OCI-LY7 (cell line): Measurements from ENCODE around the gene MKNK2. TPM values are rescaled to one million over a fixed set of nuclear protein-coding genes. Genes with fewer than 3 reads are reported as not detected.

Source experiments
- BruUV-seq: library from RNA; stranded (reverse); fragments of 400-500 nt; replicated peaks from 2 replicates; lab custom pipeline; 2021; lab: Mats Ljungman, UMichigan
- CTCF ChIA-PET: fragments of 300-600 bp; sonication (Branson Sonifier 250); formaldehyde crosslinking; loops from one replicate; lab custom pipeline; 2022; ENCODE audit warnings: antibody characterized with exemption; ENCODE audit not compliant: unreplicated experiment; lab: Charles Lee
- POLR2A ChIA-PET: fragments of 300-600 bp; sonication (Branson Sonifier 250); formaldehyde crosslinking; loops from one replicate; lab custom pipeline; 2022; ENCODE audit warnings: antibody characterized with exemption; lab: Charles Lee
- DNase-seq: peaks from one replicate; pipeline ENCODE4 v3.0.0-alpha.2; 2015; ENCODE audit warnings: low spot score
- H2AFZ ChIP-seq: fragments of 200-600 bp; sonication (generic), shearing (Covaris generic); 2 replicates; pipeline ENCODE4 v1.6.1; 2014; ENCODE audit warnings: mild to moderate bottlenecking, antibody characterized with exemption, low read length, moderate library complexity
- H3K27ac ChIP-seq: fragments of 200-600 bp; sonication (generic); 2 replicates; pipeline ENCODE4 v1.5.1; 2014; ENCODE audit warnings: mixed run types, low read depth, mild to moderate bottlenecking, moderate library complexity, low read length, inconsistent platforms; ENCODE audit not compliant: poor library complexity, severe bottlenecking
- H3K36me3 ChIP-seq: fragments of 200-600 bp; sonication (generic); 2 replicates; pipeline ENCODE4 v1.6.1; 2014; ENCODE audit warnings: mild to moderate bottlenecking, antibody characterized with exemption, low read length, moderate library complexity, mixed read lengths; ENCODE audit not compliant: insufficient read depth
- H3K4me1 ChIP-seq: fragments of 200-600 bp; sonication (generic); 2 replicates; pipeline ENCODE4 v1.5.1; 2014; ENCODE audit warnings: mild to moderate bottlenecking, low read length; ENCODE audit not compliant: insufficient read depth, poor library complexity, severe bottlenecking
- H3K4me2 ChIP-seq: fragments of 200-600 bp; sonication (generic); 2 replicates; pipeline ENCODE4 v1.6.1; 2014; ENCODE audit warnings: mild to moderate bottlenecking, low read length
- H3K4me3 ChIP-seq: fragments of 200-600 bp; sonication (generic); 2 replicates; pipeline ENCODE4 v1.5.1; 2014; ENCODE audit warnings: mild to moderate bottlenecking, low read depth, low read length; ENCODE audit not compliant: poor library complexity, severe bottlenecking
- H3K79me2 ChIP-seq: fragments of 200-600 bp; sonication (generic); 2 replicates; pipeline ENCODE4 v1.6.1; 2016; ENCODE audit warnings: low read depth, mild to moderate bottlenecking, low read length, moderate library complexity, mixed read lengths; ENCODE audit not compliant: insufficient read depth
- H3K9me2 ChIP-seq: fragments of 200-600 bp; sonication (generic); 2 replicates; pipeline ENCODE4 v1.6.1; 2016; ENCODE audit warnings: mild to moderate bottlenecking, low read length, mixed read lengths; ENCODE audit not compliant: insufficient read depth
- H3K9me3 ChIP-seq: fragments of 200-600 bp; sonication (generic); 2 replicates; pipeline ENCODE4 v1.6.1; 2014; ENCODE audit warnings: mild to moderate bottlenecking, mixed run types, low read length, mixed read lengths
- H4K20me1 ChIP-seq: fragments of 200-600 bp; sonication (generic); 2 replicates; pipeline ENCODE4 v1.6.1; 2014; ENCODE audit warnings: mild to moderate bottlenecking, antibody characterized with exemption, low read length, moderate library complexity, mixed read lengths; ENCODE audit not compliant: insufficient read depth
- CTCF ChIP-seq: fragments of 200-600 bp; sonication (generic); conservative IDR thresholded peaks from 2 replicates; pipeline ENCODE4 v1.5.1; 2014; ENCODE audit warnings: mild to moderate bottlenecking, antibody characterized with exemption, low read length, moderate library complexity, mixed read lengths
- EZH2phosphoT487 ChIP-seq: fragments of 200-600 bp; sonication (generic); IDR thresholded peaks from 2 replicates; pipeline ENCODE4 v1.6.1; 2018; ENCODE audit warnings: low read depth, borderline replicate concordance, mild to moderate bottlenecking, mixed run types, antibody characterized with exemption, low read length, moderate library complexity, mixed read lengths
- intact Hi-C: fragments of 100-400 bp; cut with micrococcal nuclease; formaldehyde crosslinking; loops from one replicate; pipeline ENCODE4 v1.10.0; 2022; ENCODE audit not compliant: unreplicated experiment
- total RNA-seq, 2 experiments: library from RNA; depleted of rRNA in 1 of 2; stranded (reverse); fragments of >200 nt in 1 of 2; shearing (Covaris generic) in 1 of 2; gene quantifications; 2 replicates each; pipeline ENCODE4 v1.2.3, GENCODE V29; 2014 to 2022

The MKNK2 gene
- total RNA-seq, 2 experiments from 2014 or later: 115 to 225 TPM

GRCh38 chr19:2070436-2070827 is 19.4 kb upstream of the MKNK2 start:
- Histone ChIP-seq H3K27ac (no peak overlapping the region), H3K4me1 (peaks cover 36% of the 10 kb centered on the region), H3K36me3 (peaks cover 67% of the 10 kb centered on the region), H3K9me3 (no peaks in the 10 kb centered on the region), H3K4me2 (no peak overlapping the region), H2AFZ (no peak overlapping the region), H3K9me2 (no peaks in the 10 kb centered on the region), H4K20me1 (no peaks in the 10 kb centered on the region), H3K79me2 (peaks cover 8% of the 10 kb centered on the region; the same call in 1 of the 2 replicates), H3K4me3 (no peak overlapping the region)
- no peak for DNase-seq
- no peak for TF ChIP-seq EZH2phosphoT487
- TF ChIP-seq CTCF: no peak
- intact Hi-C loops: no loop called here
- no TSS peak for BruUV-seq
- CTCF ChIA-PET: no interaction called here
- POLR2A ChIA-PET: interaction anchor here (1.0 kb wide), 1 partner anchor 18 kb away, joined by 3 read pairs; no protein-coding TSS in a partner anchor

- H3K79me2 ChIP-seq: no peaks in the 10 kb centered on the region; the same call in 1 of the 2 replicates
- H3K9me3 ChIP-seq: no peaks in the 10 kb centered on the region
- no peaks in the 10 kb centered on the region for H3K9me2 ChIP-seq
- H3K4me3 ChIP-seq: no peak overlapping the region
- ChIA-PET CTCF (no interaction called here), POLR2A (no interaction called here)
- peaks cover 54% of the 10 kb centered on the region for H3K4me1 ChIP-seq
- intact Hi-C loops: no loop called here
- peaks cover 16% of the 10 kb centered on the region for H3K36me3 ChIP-seq
- no peak overlapping the region for H3K27ac ChIP-seq
- no peak for DNase-seq
- TF ChIP-seq EZH2phosphoT487: no peak
- TF ChIP-seq CTCF: no peak
- no peak overlapping the region for H3K4me2 ChIP-seq
- H4K20me1 ChIP-seq: no peaks in the 10 kb centered on the region
- H2AFZ ChIP-seq: no peak overlapping the region; the same call in 1 of the 2 replicates
- BruUV-seq: no TSS peak
Observed at GRCh38 chr19:2064788-2065524, 13.9 kb upstream of the MKNK2 start.

- peaks cover 11% of the 10 kb centered on the region for H3K36me3 ChIP-seq
- H3K4me3 ChIP-seq: no peak overlapping the region
- no peaks in the 10 kb centered on the region for H3K9me3 ChIP-seq
- TF ChIP-seq CTCF (no peak), EZH2phosphoT487 (no peak)
- POLR2A ChIA-PET: interaction anchor here (0.6 kb wide), 1 partner anchor 12 kb away, joined by 4 read pairs; no protein-coding TSS in a partner anchor
- intact Hi-C loops: no loop called here
- peak overlapping the region; percentile 79; the same call in 1 of the 2 replicates for H2AFZ ChIP-seq
- peaks cover 60% of the 10 kb centered on the region for H3K4me1 ChIP-seq
- H3K79me2 ChIP-seq: no peaks in the 10 kb centered on the region; the same call in 1 of the 2 replicates
- no peaks in the 10 kb centered on the region for H3K9me2 ChIP-seq
- BruUV-seq: no TSS peak
- H3K4me2 ChIP-seq: no peak overlapping the region
- peak overlapping the region; percentile 59 for H3K27ac ChIP-seq
- DNase-seq: no peak
- no peaks in the 10 kb centered on the region for H4K20me1 ChIP-seq
- CTCF ChIA-PET: no interaction called here
Observed at GRCh38 chr19:2064395-2064787, 13.3 kb upstream of the MKNK2 start.
